Panc1 (cell line): ENCODE measurements around the gene WWTR1. TPM values are rescaled to one million over a fixed set of nuclear protein-coding genes. Genes with fewer than 3 reads are reported as not detected.
A peak's percentile ranks its signal among the peaks of the same experiment; 100 is the strongest.

Source experiments
- ATAC-seq: fragments of 200-7000 bp; cut with Tn5 transposase; 2 replicates; pipeline ENCODE4 v1.9.1; 2020; ENCODE audit warnings: mild to moderate bottlenecking, moderate library complexity
- BruUV-seq: library from RNA; stranded (reverse); fragments of 400-500 nt; replicated peaks from 2 replicates; lab custom pipeline; 2021; lab: Mats Ljungman, UMichigan
- CTCF ChIA-PET: fragments of 300-600 bp; sonication (Branson Sonifier 250); formaldehyde crosslinking; loops from one replicate; lab custom pipeline; 2022; ENCODE audit warnings: antibody characterized with exemption; lab: Charles Lee
- POLR2A ChIA-PET: fragments of 300-600 bp; sonication (Branson Sonifier 250); formaldehyde crosslinking; loops from one replicate; lab custom pipeline; 2022; ENCODE audit warnings: antibody characterized with exemption; lab: Charles Lee
- DNase-seq: peaks from one replicate; pipeline ENCODE4 v3.0.0-alpha.2; 2010; ENCODE audit warnings: low read depth, low spot score
- H3K27ac ChIP-seq: 2 replicates; pipeline ENCODE4 v1.5.1; 2011; ENCODE audit warnings: mild to moderate bottlenecking, low read length, inconsistent platforms
- H3K27me3 ChIP-seq: fragments of 200-500 bp; sonication (Bioruptor generic); 2 replicates; pipeline ENCODE4 v1.6.0; 2014; ENCODE audit warnings: low read length, inconsistent platforms; ENCODE audit not compliant: control insufficient read depth, insufficient read depth
- H3K36me3 ChIP-seq: fragments of 200-500 bp; sonication (Bioruptor generic); 2 replicates; pipeline ENCODE4 v1.5.1; 2014; ENCODE audit warnings: inconsistent platforms, mild to moderate bottlenecking, low read length, moderate library complexity; ENCODE audit not compliant: control insufficient read depth, insufficient read depth
- H3K4me1 ChIP-seq: 2 replicates; pipeline ENCODE4 v1.5.1; 2011; ENCODE audit warnings: inconsistent platforms, mild to moderate bottlenecking, low read length, moderate library complexity; ENCODE audit not compliant: control insufficient read depth, insufficient read depth
- H3K4me3 ChIP-seq, 2 experiments: 2 replicates each; pipeline ENCODE4 v1.5.1; 2011 to 2012; ENCODE audit warnings: low read depth in 2 of 2, low read length in 2 of 2, mild to moderate bottlenecking in 2 of 2, inconsistent platforms in 1 of 2, moderate library complexity in 1 of 2
- H3K9me3 ChIP-seq: fragments of 200-500 bp; sonication (Bioruptor generic); 2 replicates; pipeline ENCODE4 v1.5.1; 2014; ENCODE audit warnings: low read depth, mild to moderate bottlenecking, inconsistent platforms, low read length, moderate library complexity; ENCODE audit not compliant: control insufficient read depth, insufficient read depth
- POLR2AphosphoS5 ChIP-seq: IDR thresholded peaks from 2 replicates; pipeline ENCODE4 v1.6.1; 2012; ENCODE audit warnings: mild to moderate bottlenecking, low read depth, low read length, moderate library complexity
- SIN3A ChIP-seq: IDR thresholded peaks from 2 replicates; pipeline ENCODE4 v1.6.1; 2012; ENCODE audit warnings: low read depth, mild to moderate bottlenecking, low read length, moderate library complexity, borderline replicate concordance; ENCODE audit not compliant: insufficient read depth
- TCF7L2 ChIP-seq: IDR thresholded peaks from 2 replicates; pipeline ENCODE4 v1.6.1; 2011; ENCODE audit warnings: mild to moderate bottlenecking, low read depth, low read length, inconsistent platforms
- in situ Hi-C: cut with HindIII; loops from 2 replicates; pipeline ENCODE4 v1.10.0; 2016; ENCODE audit warnings: low sequenced_read_pairs, low pct_unique_long_range_greater_than_20kb
- intact Hi-C: fragments of 100-400 bp; cut with micrococcal nuclease; formaldehyde crosslinking; loops from one replicate; pipeline ENCODE4 v1.10.0; 2022; ENCODE audit not compliant: unreplicated experiment
- total RNA-seq: library from RNA; stranded (reverse); gene quantifications from one replicate; pipeline ENCODE4 v1.2.1, GENCODE V29; 2021; ENCODE audit not compliant: unreplicated experiment
- TF ChIP-seq, protein P1 (sequence below): fragments of 450-650 bp; IDR thresholded peaks from 2 replicates; pipeline ENCODE4 v1.5.1; 2017; ENCODE audit warnings: mild to moderate bottlenecking
- TF ChIP-seq, protein P2 (sequence below), 2 experiments: IDR thresholded peaks; 2 replicates each; pipeline ENCODE4 v1.6.1; 2011 to 2012; ENCODE audit warnings: low read depth in 2 of 2, control low read depth in 1 of 2, low read length in 1 of 2, mild to moderate bottlenecking in 1 of 2, moderate library complexity in 1 of 2; ENCODE audit not compliant: insufficient read depth in 1 of 2

WWTR1 gene
- total RNA-seq, 1 experiment from 2014 or later = 298 TPM

DNA sequence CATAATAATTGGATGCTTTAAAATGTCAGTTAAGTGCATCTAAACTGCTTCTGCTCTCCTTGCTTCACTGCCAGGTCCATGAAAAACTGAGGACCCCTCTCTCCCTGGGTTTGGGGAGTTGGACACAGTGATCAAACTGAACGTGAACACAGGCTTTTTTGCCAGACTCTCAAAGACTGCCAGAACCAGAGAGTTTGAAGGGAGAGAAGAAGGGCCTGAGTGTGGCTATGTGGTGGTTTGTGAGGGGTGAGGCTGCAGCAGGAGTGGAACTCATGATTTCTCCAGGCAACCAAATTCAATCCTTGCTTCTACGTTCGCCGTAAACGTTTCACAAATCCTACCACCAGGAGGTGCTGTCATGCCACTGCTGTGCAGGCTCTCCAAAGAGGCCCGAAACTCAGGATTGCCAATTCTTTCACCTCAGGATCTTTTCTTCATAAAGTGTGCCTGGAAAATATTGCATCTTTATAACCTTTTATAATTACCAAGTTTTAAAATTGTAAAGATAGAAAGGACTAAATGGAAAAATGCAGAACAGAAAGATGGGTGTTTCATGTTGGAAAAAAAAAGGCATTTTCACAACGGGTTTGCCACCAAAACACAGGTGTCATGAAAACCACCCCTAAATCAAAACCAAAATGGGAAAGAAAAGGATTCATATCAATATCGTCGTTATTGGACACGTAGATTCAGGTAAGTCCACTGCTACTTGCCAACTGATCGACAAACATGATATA is 163.6 kb downstream of the WWTR1 start:
- Histone ChIP-seq H3K9me3 (peaks cover 7% of the 10 kb centered on the region; the same call in 1 of the 2 replicates), H3K27me3 (no peaks in the 10 kb centered on the region), H3K27ac (peak overlapping the region; percentile 86), H3K4me1 (peaks cover 13% of the 10 kb centered on the region; the same call in 1 of the 2 replicates), H3K36me3 (no peaks in the 10 kb centered on the region), H3K4me3 (no peak overlapping the region)
- no TSS peak for BruUV-seq
- DNase-seq = peak; percentile 46
- peak; percentile 89 for ATAC-seq
- TF ChIP-seq, protein P1, sequence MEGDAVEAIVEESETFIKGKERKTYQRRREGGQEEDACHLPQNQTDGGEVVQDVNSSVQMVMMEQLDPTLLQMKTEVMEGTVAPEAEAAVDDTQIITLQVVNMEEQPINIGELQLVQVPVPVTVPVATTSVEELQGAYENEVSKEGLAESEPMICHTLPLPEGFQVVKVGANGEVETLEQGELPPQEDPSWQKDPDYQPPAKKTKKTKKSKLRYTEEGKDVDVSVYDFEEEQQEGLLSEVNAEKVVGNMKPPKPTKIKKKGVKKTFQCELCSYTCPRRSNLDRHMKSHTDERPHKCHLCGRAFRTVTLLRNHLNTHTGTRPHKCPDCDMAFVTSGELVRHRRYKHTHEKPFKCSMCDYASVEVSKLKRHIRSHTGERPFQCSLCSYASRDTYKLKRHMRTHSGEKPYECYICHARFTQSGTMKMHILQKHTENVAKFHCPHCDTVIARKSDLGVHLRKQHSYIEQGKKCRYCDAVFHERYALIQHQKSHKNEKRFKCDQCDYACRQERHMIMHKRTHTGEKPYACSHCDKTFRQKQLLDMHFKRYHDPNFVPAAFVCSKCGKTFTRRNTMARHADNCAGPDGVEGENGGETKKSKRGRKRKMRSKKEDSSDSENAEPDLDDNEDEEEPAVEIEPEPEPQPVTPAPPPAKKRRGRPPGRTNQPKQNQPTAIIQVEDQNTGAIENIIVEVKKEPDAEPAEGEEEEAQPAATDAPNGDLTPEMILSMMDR = peak; percentile 98
- TF ChIP-seq, protein P2, sequence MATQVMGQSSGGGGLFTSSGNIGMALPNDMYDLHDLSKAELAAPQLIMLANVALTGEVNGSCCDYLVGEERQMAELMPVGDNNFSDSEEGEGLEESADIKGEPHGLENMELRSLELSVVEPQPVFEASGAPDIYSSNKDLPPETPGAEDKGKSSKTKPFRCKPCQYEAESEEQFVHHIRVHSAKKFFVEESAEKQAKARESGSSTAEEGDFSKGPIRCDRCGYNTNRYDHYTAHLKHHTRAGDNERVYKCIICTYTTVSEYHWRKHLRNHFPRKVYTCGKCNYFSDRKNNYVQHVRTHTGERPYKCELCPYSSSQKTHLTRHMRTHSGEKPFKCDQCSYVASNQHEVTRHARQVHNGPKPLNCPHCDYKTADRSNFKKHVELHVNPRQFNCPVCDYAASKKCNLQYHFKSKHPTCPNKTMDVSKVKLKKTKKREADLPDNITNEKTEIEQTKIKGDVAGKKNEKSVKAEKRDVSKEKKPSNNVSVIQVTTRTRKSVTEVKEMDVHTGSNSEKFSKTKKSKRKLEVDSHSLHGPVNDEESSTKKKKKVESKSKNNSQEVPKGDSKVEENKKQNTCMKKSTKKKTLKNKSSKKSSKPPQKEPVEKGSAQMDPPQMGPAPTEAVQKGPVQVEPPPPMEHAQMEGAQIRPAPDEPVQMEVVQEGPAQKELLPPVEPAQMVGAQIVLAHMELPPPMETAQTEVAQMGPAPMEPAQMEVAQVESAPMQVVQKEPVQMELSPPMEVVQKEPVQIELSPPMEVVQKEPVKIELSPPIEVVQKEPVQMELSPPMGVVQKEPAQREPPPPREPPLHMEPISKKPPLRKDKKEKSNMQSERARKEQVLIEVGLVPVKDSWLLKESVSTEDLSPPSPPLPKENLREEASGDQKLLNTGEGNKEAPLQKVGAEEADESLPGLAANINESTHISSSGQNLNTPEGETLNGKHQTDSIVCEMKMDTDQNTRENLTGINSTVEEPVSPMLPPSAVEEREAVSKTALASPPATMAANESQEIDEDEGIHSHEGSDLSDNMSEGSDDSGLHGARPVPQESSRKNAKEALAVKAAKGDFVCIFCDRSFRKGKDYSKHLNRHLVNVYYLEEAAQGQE (IDR thresholded peaks at IDR 0.05; ENCODE audit: insufficient read depth in 1 of 2, low read depth in 2 of 2, low read length in 1 of 2) = no peak
- ChIA-PET CTCF (interaction anchor here (1.3 kb wide), 1 partner anchor 374 kb away, joined by 4 read pairs; no protein-coding TSS in a partner anchor), POLR2A (no interaction called here)
- in situ Hi-C loops (no loop called here), intact Hi-C loops (no loop called here)

DNA sequence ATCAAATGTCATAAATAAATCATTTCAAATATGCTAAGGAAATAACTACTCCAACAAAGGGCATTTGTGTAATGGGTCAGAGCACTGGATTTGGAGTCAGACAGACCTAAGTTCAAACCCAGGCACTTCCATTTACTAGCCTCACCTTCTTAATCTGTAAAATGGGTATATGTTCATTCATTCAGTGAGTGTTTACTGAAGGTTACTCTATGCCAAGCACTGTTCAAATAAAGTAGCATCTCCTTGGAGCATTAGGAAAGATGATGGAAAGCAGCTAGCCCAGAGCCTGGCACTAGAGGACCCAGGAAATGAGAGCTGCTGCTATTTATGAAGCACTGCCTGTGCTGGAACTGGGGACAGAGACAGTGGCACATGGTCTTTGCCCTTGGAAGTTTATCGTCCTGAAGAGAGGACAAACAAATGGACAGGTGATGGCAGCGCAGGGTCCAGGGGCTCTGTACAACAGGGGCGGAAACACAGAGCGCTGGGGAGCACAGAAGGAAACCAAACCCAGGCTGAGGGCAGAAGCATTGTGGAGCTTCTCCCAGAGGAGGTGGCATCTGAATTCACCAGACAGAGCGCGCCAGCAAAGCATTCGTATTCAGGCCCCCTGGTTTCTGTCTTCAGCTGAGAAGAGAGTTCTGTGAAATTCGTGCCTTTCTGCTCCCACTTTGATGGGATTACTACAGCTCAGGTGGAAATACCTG is 164.4 kb downstream of the WWTR1 start:
- no TSS peak for BruUV-seq
- ATAC-seq (peak; percentile 9), DNase-seq (no peak)
- in situ Hi-C loops = no loop called here
- H3K27ac ChIP-seq = peak overlapping the region; percentile 86
- ChIA-PET CTCF (interaction anchor here (1.3 kb wide), 1 partner anchor 373 kb away, joined by 4 read pairs; no protein-coding TSS in a partner anchor), POLR2A (no interaction called here)
- H3K36me3 ChIP-seq = no peaks in the 10 kb centered on the region
- H3K4me3 ChIP-seq = no peak overlapping the region
- peaks cover 7% of the 10 kb centered on the region; the same call in 1 of the 2 replicates for H3K9me3 ChIP-seq
- peaks cover 15% of the 10 kb centered on the region; the same call in 1 of the 2 replicates for H3K4me1 ChIP-seq
- H3K27me3 ChIP-seq = no peaks in the 10 kb centered on the region
- intact Hi-C loops = no loop called here
- TF ChIP-seq, protein P2 (IDR thresholded peaks at IDR 0.05; ENCODE audit: insufficient read depth in 1 of 2, low read depth in 2 of 2, low read length in 1 of 2) = no peak
- TF ChIP-seq SIN3A (no peak), POLR2AphosphoS5 (no peak), TCF7L2 (no peak)
- TF ChIP-seq, protein P1 = no peak
